Liver (tissue), 9 donors: ENCODE data around the gene CNTLN. TPM values are rescaled to one million over a fixed set of nuclear protein-coding genes. Genes with fewer than 3 reads are reported as not detected.
"Not testable (repeated sequence)": the region's sequence is repeated elsewhere in the genome, so short reads cannot be mapped to it uniquely, and the experiment has no call there.

Experiments used
- DNase-seq: peaks from one replicate; pipeline ENCODE4 v3.0.0-alpha.2; 2017; ENCODE audit warnings: low spot score
- H3K27ac ChIP-seq, 2 donors: one replicate each; pipeline ENCODE4 v1.7.0; 2013; ENCODE audit warnings: inconsistent platforms in 2 of 2, low read length in 2 of 2, control low read depth in 1 of 2, low read depth in 1 of 2, mild to moderate bottlenecking in 1 of 2
- H3K27me3 ChIP-seq, 4 donors: one replicate each; pipeline versions ENCODE4 v1.6.1 to v1.7.0; 2013; ENCODE audit warnings: low read length in 3 of 4, inconsistent platforms in 1 of 4, mild to moderate bottlenecking in 1 of 4, moderate library complexity in 1 of 4; ENCODE audit not compliant: control insufficient read depth in 4 of 4, insufficient read depth in 4 of 4
- H3K36me3 ChIP-seq, 4 donors: one replicate each; pipeline versions ENCODE4 v1.6.1 to v1.7.0; 2013; ENCODE audit warnings: low read length in 3 of 4, mild to moderate bottlenecking in 3 of 4, low read depth in 1 of 4, moderate library complexity in 1 of 4; ENCODE audit not compliant: control insufficient read depth in 4 of 4, insufficient read depth in 3 of 4
- H3K4me1 ChIP-seq, 4 donors: one replicate each; pipeline versions ENCODE4 v1.6.1 to v1.7.0; 2013; ENCODE audit warnings: low read length in 3 of 4, mild to moderate bottlenecking in 3 of 4, moderate library complexity in 1 of 4; ENCODE audit not compliant: control insufficient read depth in 4 of 4, insufficient read depth in 4 of 4
- H3K4me3 ChIP-seq, 3 donors: one replicate each; pipeline versions ENCODE4 v1.6.1 to v1.7.0; 2013; ENCODE audit warnings: low read length in 3 of 3, control low read depth in 1 of 3, low read depth in 1 of 3, mild to moderate bottlenecking in 1 of 3
- H3K9ac ChIP-seq, 2 donors: one replicate each; pipeline ENCODE4 v1.7.0; 2013; ENCODE audit warnings: low read length in 2 of 2, mild to moderate bottlenecking in 2 of 2, moderate library complexity in 2 of 2, control low read depth in 1 of 2, low read depth in 1 of 2
- H3K9me3 ChIP-seq, 4 donors: one replicate each; pipeline versions ENCODE4 v1.6.1 to v1.7.0; 2013; ENCODE audit warnings: low read length in 3 of 4; ENCODE audit not compliant: control insufficient read depth in 4 of 4
- ATF3 ChIP-seq: IDR thresholded peaks from 2 replicates; pipeline ENCODE4 v1.6.1; 2016; ENCODE audit warnings: antibody characterized with exemption
- CTCF ChIP-seq: fragments of 150-350 bp; IDR thresholded peaks from 2 replicates; pipeline ENCODE4 v1.5.1; 2017; ENCODE audit warnings: improper control_type of control experiment, low read depth, low read length; ENCODE audit not compliant: missing input control
- EGR1 ChIP-seq, 2 donors: IDR thresholded peaks; 2 replicates each; pipeline ENCODE4 v1.6.1; 2016 to 2018; ENCODE audit warnings: antibody characterized with exemption in 2 of 2, low read depth in 2 of 2
- FOXA1 ChIP-seq: IDR thresholded peaks from 2 replicates; pipeline ENCODE4 v1.6.1; 2016; ENCODE audit warnings: antibody characterized with exemption
- GABPA ChIP-seq, 2 donors: IDR thresholded peaks in 1 of 2; conservative IDR thresholded peaks in 1 of 2; 2 replicates each; pipeline ENCODE4 v1.6.1; 2016; ENCODE audit warnings: antibody characterized with exemption in 2 of 2, mild to moderate bottlenecking in 1 of 2, moderate library complexity in 1 of 2
- HNF4A ChIP-seq, 2 donors: conservative IDR thresholded peaks; 2 replicates each; pipeline ENCODE4 v1.6.1; 2016; ENCODE audit warnings: antibody characterized with exemption in 2 of 2, mild to moderate bottlenecking in 2 of 2
- HNF4G ChIP-seq: IDR thresholded peaks from 2 replicates; pipeline ENCODE4 v1.6.1; 2016; ENCODE audit warnings: antibody characterized with exemption
- JUND ChIP-seq, 2 donors: IDR thresholded peaks; 2 replicates each; pipeline ENCODE4 v1.6.1; 2016; ENCODE audit warnings: antibody characterized with exemption in 2 of 2
- MAX ChIP-seq: IDR thresholded peaks from 2 replicates; pipeline ENCODE4 v1.6.1; 2016; ENCODE audit warnings: antibody characterized with exemption
- REST ChIP-seq: IDR thresholded peaks from 2 replicates; pipeline ENCODE4 v1.6.1; 2016; ENCODE audit warnings: antibody characterized with exemption, mild to moderate bottlenecking
- RXRA ChIP-seq, 2 donors: IDR thresholded peaks; 2 replicates each; pipeline ENCODE4 v1.6.1; 2017 to 2018; ENCODE audit warnings: antibody characterized with exemption in 2 of 2, mild to moderate bottlenecking in 1 of 2
- YY1 ChIP-seq: IDR thresholded peaks from 2 replicates; pipeline ENCODE4 v1.6.1; 2016; ENCODE audit warnings: antibody characterized with exemption, mild to moderate bottlenecking
- ZBTB33 ChIP-seq: IDR thresholded peaks from 2 replicates; pipeline ENCODE4 v1.6.1; 2016; ENCODE audit warnings: antibody characterized with exemption
- WGBS: extraction: QIAGEN DNeasy Blood & Tissue Kit; methylation state at CpG from one replicate; pipeline ENCODE4 v1.1.7; 2013; 5-methylcytosine and 5-hydroxymethylcytosine counted together
- polyA plus RNA-seq, 2 donors: library from polyadenylated mRNA; stranded (reverse) in 1 of 2; unstranded in 1 of 2; fragments of 200-250 nt in 1 of 2; fragments of >200 nt in 1 of 2; fragmentation: Nextera tagmentation in 1 of 2; extraction: Ambion mirVana in 1 of 2; gene quantifications; one replicate each; pipeline versions ENCODE4 v1.2.1 to v1.2.3, GENCODE V29; 2013 to 2015
- total RNA-seq, 2 donors: library from RNA; depleted of rRNA; stranded (reverse); fragments of >200 nt; gene quantifications; one replicate each; pipeline ENCODE4 v1.2.3, GENCODE V29; 2014
- donor health status: healthy.
- donor health status: healthy.
- donor health status: healthy.
- donor health status: healthy.
- donor health status: healthy.

CNTLN gene
- total and polyA plus RNA-seq, 4 donors: 2.8 to 31.4 (median 11.0) TPM

- Histone ChIP-seq H3K9ac (no peak overlapping the region), H3K27ac (no peak overlapping the region), H3K36me3 (no peaks in the 10 kb centered on the region), H3K4me3 (no peak overlapping the region), H3K27me3 (no peaks in the 10 kb centered on the region), H3K4me1 (no peaks in the 10 kb centered on the region), H3K9me3 (no peaks in the 10 kb centered on the region)
- DNase-seq: no peak
- 89% methylated on average over 5 of the region's 5 CpGs for WGBS
- TF ChIP-seq HNF4A (conservative IDR thresholded peaks at IDR 0.05): peak; percentile 21 to 50
- TF ChIP-seq EGR1 (IDR thresholded peaks at IDR 0.05; ENCODE audit: low read depth in 2 of 2): no peak
Measured at GRCh38 chr9:17171309-17172094, 36.7 kb downstream of the CNTLN start.

GRCh38 chr9:17177496-17177895 is 42.7 kb downstream of the CNTLN start:
- not testable (repeated sequence) for H3K4me3 ChIP-seq, DNase-seq, H3K4me1 ChIP-seq, H3K27me3 ChIP-seq, H3K36me3 ChIP-seq, H3K9ac ChIP-seq, H3K27ac ChIP-seq, H3K9me3 ChIP-seq
- WGBS: 96% methylated on average over 15 of the region's 15 CpGs

GRCh38 chr9:17185481-17186029 is 50.7 kb downstream of the CNTLN start:
- no peak overlapping the region for H3K4me3 ChIP-seq
- H3K27me3 ChIP-seq: no peaks in the 10 kb centered on the region
- peaks cover 0 to 7% (median 1%) of the 10 kb centered on the region in 4 donors for H3K4me1 ChIP-seq
- WGBS: 90% methylated on average over 3 of the region's 3 CpGs
- H3K9ac ChIP-seq: no peak overlapping the region
- no peak overlapping the region for H3K27ac ChIP-seq
- no peaks in the 10 kb centered on the region for H3K36me3 ChIP-seq
- TF ChIP-seq YY1 (no peak), RXRA (IDR thresholded peaks at IDR 0.05) (no peak), JUND (IDR thresholded peaks at IDR 0.05) (no peak), MAX (no peak), EGR1 (IDR thresholded peaks at IDR 0.05; ENCODE audit: low read depth in 2 of 2) (no peak), CTCF (no peak), HNF4G (no peak), FOXA1 (no peak), REST (no peak), ZBTB33 (no peak), ATF3 (no peak), GABPA (IDR thresholded peaks at IDR 0.05 in 1 of 2, conservative IDR thresholded peaks at IDR 0.05 in 1 of 2) (no peak)
- H3K9me3 ChIP-seq: no peaks in the 10 kb centered on the region
- DNase-seq: no peak
